Body of pancreas (tissue), 4 donors: ENCODE results near the gene LRRC30.

ENCODE experiments used
- POLR2A ChIP-seq, 3 donors: fragments of 450-650 bp; IDR thresholded peaks; one replicate each; pipeline ENCODE4 v1.6.1; 2016; ENCODE audit warnings: antibody characterized with exemption in 3 of 3, mild to moderate bottlenecking in 2 of 3
- TF ChIP-seq, protein P1 (sequence below), 7 experiments: fragments of 450-650 bp in 4 of 7; fragments of 200-600 bp in 3 of 7; sonication (generic) in 3 of 7; IDR thresholded peaks; one replicate each; pipeline ENCODE4 v1.5.1; 2016 to 2019; ENCODE audit warnings: antibody characterized with exemption in 7 of 7

DNA sequence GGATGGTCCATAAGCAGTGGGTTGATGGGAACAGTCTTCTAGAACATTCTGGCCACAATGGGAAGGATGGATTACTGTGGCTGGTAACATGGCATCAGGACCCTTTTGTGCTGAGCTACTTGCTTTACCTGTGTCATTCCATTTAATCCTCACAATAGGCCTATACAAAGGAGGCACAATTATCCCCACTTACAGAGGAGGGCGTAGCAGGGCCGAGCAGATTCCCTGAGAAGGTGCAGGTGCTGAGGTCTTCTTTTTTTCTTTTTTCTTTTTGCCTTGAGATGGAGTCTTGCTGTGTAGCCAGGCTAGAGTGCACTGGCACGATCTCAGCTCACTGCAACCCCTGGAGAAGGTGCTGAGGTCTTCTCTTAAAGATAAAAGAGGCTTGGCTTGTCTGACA lies 6.7 kb upstream of the LRRC30 start:
- TF ChIP-seq, protein P1, sequence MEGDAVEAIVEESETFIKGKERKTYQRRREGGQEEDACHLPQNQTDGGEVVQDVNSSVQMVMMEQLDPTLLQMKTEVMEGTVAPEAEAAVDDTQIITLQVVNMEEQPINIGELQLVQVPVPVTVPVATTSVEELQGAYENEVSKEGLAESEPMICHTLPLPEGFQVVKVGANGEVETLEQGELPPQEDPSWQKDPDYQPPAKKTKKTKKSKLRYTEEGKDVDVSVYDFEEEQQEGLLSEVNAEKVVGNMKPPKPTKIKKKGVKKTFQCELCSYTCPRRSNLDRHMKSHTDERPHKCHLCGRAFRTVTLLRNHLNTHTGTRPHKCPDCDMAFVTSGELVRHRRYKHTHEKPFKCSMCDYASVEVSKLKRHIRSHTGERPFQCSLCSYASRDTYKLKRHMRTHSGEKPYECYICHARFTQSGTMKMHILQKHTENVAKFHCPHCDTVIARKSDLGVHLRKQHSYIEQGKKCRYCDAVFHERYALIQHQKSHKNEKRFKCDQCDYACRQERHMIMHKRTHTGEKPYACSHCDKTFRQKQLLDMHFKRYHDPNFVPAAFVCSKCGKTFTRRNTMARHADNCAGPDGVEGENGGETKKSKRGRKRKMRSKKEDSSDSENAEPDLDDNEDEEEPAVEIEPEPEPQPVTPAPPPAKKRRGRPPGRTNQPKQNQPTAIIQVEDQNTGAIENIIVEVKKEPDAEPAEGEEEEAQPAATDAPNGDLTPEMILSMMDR (IDR thresholded peaks at IDR 0.05), result no peak
- TF ChIP-seq POLR2A (IDR thresholded peaks at IDR 0.05), result no peak
